ENCODE results near the gene ISCU.

The ISCU gene

GRCh38 chr12:108575199-108575912 is 13.0 kb downstream of the ISCU start:
- no peak overlapping the region for H3K4me3 ChIP-seq (ENCODE audit: control insufficient read depth, low read depth, low read length)
- TF ChIP-seq CTCF (IDR thresholded peaks at IDR 0.05; ENCODE audit: control insufficient read depth, insufficient read depth, low read depth, low read length, missing control alignments) = no peak
- no peak for DNase-seq (ENCODE audit: low read depth)

- no peak for TF ChIP-seq CTCF (IDR thresholded peaks at IDR 0.05; ENCODE audit: control insufficient read depth, insufficient read depth, low read depth, low read length, missing control alignments)
- no peak overlapping the region for H3K4me3 ChIP-seq (ENCODE audit: control insufficient read depth, low read depth, low read length)
- no peak for DNase-seq (ENCODE audit: low read depth)
Measured at GRCh38 chr12:108576660-108577234, 14.4 kb downstream of the ISCU start.

- no peak for TF ChIP-seq CTCF (IDR thresholded peaks at IDR 0.05; ENCODE audit: control insufficient read depth, insufficient read depth, low read depth, low read length, missing control alignments)
- no peak overlapping the region for H3K4me3 ChIP-seq (ENCODE audit: control insufficient read depth, low read depth, low read length)
- no peak for DNase-seq (ENCODE audit: low read depth)
Measured at GRCh38 chr12:108577458-108577857, 15.1 kb downstream of the ISCU start.

- DNase-seq (ENCODE audit: low read depth) = no peak
- no peak overlapping the region for H3K4me3 ChIP-seq (ENCODE audit: control insufficient read depth, low read depth, low read length)
- no peak for TF ChIP-seq CTCF (IDR thresholded peaks at IDR 0.05; ENCODE audit: control insufficient read depth, insufficient read depth, low read depth, low read length, missing control alignments)
Measured at GRCh38 chr12:108578264-108578663, 15.9 kb downstream of the ISCU start.

DNA sequence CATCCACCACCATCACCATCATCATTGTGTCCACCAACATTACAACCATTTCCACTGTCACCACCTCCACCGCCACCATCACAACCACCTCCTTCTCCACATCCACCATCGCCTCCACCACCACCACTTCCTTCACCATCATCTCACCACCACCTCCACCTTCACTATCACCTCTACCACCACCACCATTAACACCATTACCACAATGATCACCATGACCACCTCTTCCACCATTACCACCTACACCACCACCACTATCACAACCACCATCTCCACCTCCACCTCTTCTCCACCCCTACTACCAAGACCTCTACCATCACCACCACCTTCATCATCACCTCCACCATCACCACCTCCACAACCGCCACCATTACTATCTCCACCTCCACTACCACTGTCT is 16.4 kb downstream of the ISCU start:
- no peak for DNase-seq (ENCODE audit: low read depth)
- no peak for TF ChIP-seq CTCF (IDR thresholded peaks at IDR 0.05; ENCODE audit: control insufficient read depth, insufficient read depth, low read depth, low read length, missing control alignments)

GRCh38 chr12:108580531-108580930 is 18.1 kb downstream of the ISCU start:
- no peak for DNase-seq (ENCODE audit: low read depth)
- no peak for TF ChIP-seq CTCF (IDR thresholded peaks at IDR 0.05; ENCODE audit: control insufficient read depth, insufficient read depth, low read depth, low read length, missing control alignments)
- no peak overlapping the region for H3K4me3 ChIP-seq (ENCODE audit: control insufficient read depth, low read depth, low read length)

More for the DNA sequence above, 16.4 kb downstream of the ISCU start:
- no peak overlapping the region for H3K4me3 ChIP-seq (ENCODE audit: control insufficient read depth, low read depth, low read length)

All from AG09309 (cell line).